HepG2 (cell line): ENCODE measurements around the gene MRFAP1L1. TPM values are rescaled to one million over a fixed set of nuclear protein-coding genes. Genes with fewer than 3 reads are reported as not detected.

Source experiments
- CREB1 ChIP-seq, 2 experiments: fragments of 450-650 bp in 1 of 2; IDR thresholded peaks; 2 replicates each; pipeline ENCODE4 v1.6.1; 2016 to 2017; ENCODE audit warnings: control low read depth in 1 of 2, mild to moderate bottlenecking in 1 of 2, missing compliant biosample characterization in 1 of 2, missing genetic modification characterization in 1 of 2
- DMAP1 ChIP-seq: IDR thresholded peaks from 2 replicates; pipeline ENCODE4 v1.6.1; 2016
- DR1 ChIP-seq: sonication (generic); formaldehyde crosslinking; IDR thresholded peaks from 2 replicates; pipeline ENCODE4 v1.8.0; 2021; ENCODE audit warnings: mild to moderate bottlenecking, missing genetic modification reagents, inconsistent platforms
- GABPA ChIP-seq, 2 experiments: IDR thresholded peaks; 2 replicates each; pipeline ENCODE4 v1.6.1; 2011 to 2016; ENCODE audit warnings: low read depth in 2 of 2, low read length in 1 of 2, missing biosample characterization in 1 of 2, missing genetic modification characterization in 1 of 2
- GLI4 ChIP-seq: sonication (generic); formaldehyde crosslinking; IDR thresholded peaks from 2 replicates; pipeline ENCODE4 v1.5.1; 2020; ENCODE audit warnings: missing genetic modification reagents, mild to moderate bottlenecking, moderate library complexity, borderline replicate concordance
- HMGXB3 ChIP-seq: sonication (generic); formaldehyde crosslinking; IDR thresholded peaks from 2 replicates; pipeline ENCODE4 v1.4.0; 2020; ENCODE audit warnings: missing genetic modification reagents, borderline replicate concordance
- HNF1B ChIP-seq: sonication (generic); formaldehyde crosslinking; IDR thresholded peaks from 2 replicates; pipeline ENCODE4 v1.5.1; 2020; ENCODE audit warnings: mild to moderate bottlenecking, moderate library complexity, missing genetic modification reagents
- KDM1A ChIP-seq: IDR thresholded peaks from 2 replicates; pipeline ENCODE4 v1.6.1; 2016; ENCODE audit warnings: missing compliant biosample characterization
- MEF2D ChIP-seq: sonication (generic); formaldehyde crosslinking; IDR thresholded peaks from 2 replicates; pipeline ENCODE4 v1.5.1; 2020; ENCODE audit warnings: mild to moderate bottlenecking, missing genetic modification reagents
- NFIC ChIP-seq: IDR thresholded peaks from 2 replicates; pipeline ENCODE4 v1.6.1; 2012; ENCODE audit warnings: mild to moderate bottlenecking, low read length, inconsistent platforms
- NFKB2 ChIP-seq: sonication (generic); formaldehyde crosslinking; IDR thresholded peaks from 2 replicates; pipeline ENCODE4 v1.4.0; 2020; ENCODE audit warnings: missing genetic modification reagents, borderline replicate concordance
- PBX3 ChIP-seq: sonication (generic); formaldehyde crosslinking; IDR thresholded peaks from 2 replicates; pipeline ENCODE4 v1.8.1; 2023; ENCODE audit warnings: missing genetic modification reagents, inconsistent platforms, borderline replicate concordance
- PHF20 ChIP-seq: sonication (generic); formaldehyde crosslinking; IDR thresholded peaks from 2 replicates; pipeline ENCODE4 v1.5.0; 2020; ENCODE audit warnings: mild to moderate bottlenecking, missing genetic modification reagents
- PHF5A ChIP-seq: IDR thresholded peaks from one replicate; pipeline ENCODE4 v1.6.1; 2018; ENCODE audit warnings: low read depth, missing genetic modification reagents; ENCODE audit not compliant: unreplicated experiment
- SATB2 ChIP-seq: sonication (generic); formaldehyde crosslinking; IDR thresholded peaks from 2 replicates; pipeline ENCODE4 v1.5.0; 2020; ENCODE audit warnings: missing genetic modification reagents
- TFAP4 ChIP-seq: sonication (generic); IDR thresholded peaks from 2 replicates; pipeline ENCODE4 v1.6.1; 2016; ENCODE audit warnings: low read depth, borderline replicate concordance
- TFDP1 ChIP-seq: IDR thresholded peaks from 2 replicates; pipeline ENCODE4 v1.6.1; 2016; ENCODE audit warnings: missing compliant biosample characterization, missing genetic modification reagents, borderline replicate concordance
- ZNF331 ChIP-seq: sonication (generic); formaldehyde crosslinking; IDR thresholded peaks from 2 replicates; pipeline ENCODE4 v1.4.0; 2020; ENCODE audit warnings: missing genetic modification reagents
- ZNF557 ChIP-seq: sonication (generic); formaldehyde crosslinking; IDR thresholded peaks from 2 replicates; pipeline ENCODE4 v1.4.0; 2020; ENCODE audit warnings: missing genetic modification reagents
- polyA plus RNA-seq, 8 experiments: library from polyadenylated mRNA; depleted of rRNA in 3 of 8; stranded (reverse) in 7 of 8; unstranded in 1 of 8; fragments of >200 nt; fragmentation: Illumina TruSeq in 4 of 8; extraction: Trizol in 4 of 8; gene quantifications; 2 replicates each; pipeline versions ENCODE4 v1.2.1 to v1.2.3, GENCODE V29; 2011 to 2016; ENCODE audit warnings: low read depth in 4 of 8, missing spikeins in 1 of 8, mixed read lengths in 1 of 8; ENCODE audit not compliant: insufficient read depth in 1 of 8
- total RNA-seq, 5 experiments: library from RNA; depleted of rRNA; stranded (reverse); fragments of >200 nt; fragmentation: Illumina TruSeq; extraction: Trizol; gene quantifications; 2 replicates each; pipeline ENCODE4 v1.2.3, GENCODE V29; 2016; ENCODE audit warnings: low read depth in 1 of 5

The MRFAP1L1 gene
- total and polyA plus RNA-seq, 2 of the 13 experiments (the other 11 are each of a cell fraction or from before 2014, with no cell fraction given) = 44.8 to 76.6 TPM

GRCh38 chr4:6733358-6734164, 23.9 kb upstream of the MRFAP1L1 start (continued):
- TF ChIP-seq HMGXB3 = peak; percentile 21; the same call in 1 of the 2 replicates
- peak; percentile 36; the same call in 1 of the 2 replicates for TF ChIP-seq CREB1 (IDR thresholded peaks at IDR 0.05)
- peak; percentile 68 for TF ChIP-seq CREB1 (CRISPR knock-in tag; IDR thresholded peaks at IDR 0.05)
- TF ChIP-seq PBX3 (CRISPR knock-in tag) = no peak
- TF ChIP-seq KDM1A (CRISPR knock-in tag) = 0 out of 2 replicates have a peak, but pooled peaks have one; percentile 10
- peak; percentile 69 for TF ChIP-seq HNF1B (CRISPR knock-in tag)
- no peak for TF ChIP-seq GABPA (IDR thresholded peaks at IDR 0.05; ENCODE audit: low read depth, low read length)
- TF ChIP-seq GABPA (CRISPR knock-in tag; IDR thresholded peaks at IDR 0.05; ENCODE audit: low read depth) = peak; percentile 28; the same call in 1 of the 2 replicates
- TF ChIP-seq NFKB2 (CRISPR knock-in tag) = no peak
- peak; percentile 39; the same call in 1 of the 2 replicates for TF ChIP-seq TFAP4
- TF ChIP-seq PHF5A = no peak
- TF ChIP-seq MEF2D (CRISPR knock-in tag) = peak; percentile 68; the same call in 1 of the 2 replicates
- peak; percentile 32; the same call in 1 of the 2 replicates for TF ChIP-seq NFIC
- TF ChIP-seq SATB2 (CRISPR knock-in tag) = 0 out of 2 replicates have a peak, but pooled peaks have one; percentile 58
- TF ChIP-seq GLI4 (CRISPR knock-in tag) = 0 out of 2 replicates have a peak, but pooled peaks have one; percentile 67
- TF ChIP-seq PHF20 (CRISPR knock-in tag) = 0 out of 2 replicates have a peak, but pooled peaks have one; percentile 14
- peak; percentile 18; the same call in 1 of the 2 replicates for TF ChIP-seq ZNF331 (CRISPR knock-in tag)
- no peak for TF ChIP-seq ZNF557 (CRISPR knock-in tag)
- no peak for TF ChIP-seq DR1
- peak; percentile 66 for TF ChIP-seq DMAP1
- TF ChIP-seq TFDP1 (CRISPR knock-in tag) = peak; percentile 84
